ENCODE data around the gene ELL3. TPM values are rescaled to one million over a fixed set of nuclear protein-coding genes. Genes with fewer than 3 reads are reported as not detected.

The ELL3 gene
- total and polyA plus RNA-seq, 3 donors from 2014 or later: 16.9 to 66.3 (median 18.6) TPM

GRCh38 chr15:43795997-43796396 is 19.2 kb upstream of the ELL3 start:
- Histone ChIP-seq H3K9me3 (no peaks in the 10 kb centered on the region), H3K27me3 (no peaks in the 10 kb centered on the region), H3K36me3 (ENCODE audit: low read depth, missing control alignments) (no peaks in the 10 kb centered on the region), H3K27ac (no peak overlapping the region), H3K4me3 (no peak overlapping the region), H3K4me1 (peaks cover 41% of the 10 kb centered on the region)
- DNase-seq: no peak
- intact Hi-C loops (cut with DNase I; ENCODE audit: low total_unique reads): no loop called here
- TF ChIP-seq POLR2A (IDR thresholded peaks at IDR 0.05): no peak
- TF ChIP-seq, protein P1, sequence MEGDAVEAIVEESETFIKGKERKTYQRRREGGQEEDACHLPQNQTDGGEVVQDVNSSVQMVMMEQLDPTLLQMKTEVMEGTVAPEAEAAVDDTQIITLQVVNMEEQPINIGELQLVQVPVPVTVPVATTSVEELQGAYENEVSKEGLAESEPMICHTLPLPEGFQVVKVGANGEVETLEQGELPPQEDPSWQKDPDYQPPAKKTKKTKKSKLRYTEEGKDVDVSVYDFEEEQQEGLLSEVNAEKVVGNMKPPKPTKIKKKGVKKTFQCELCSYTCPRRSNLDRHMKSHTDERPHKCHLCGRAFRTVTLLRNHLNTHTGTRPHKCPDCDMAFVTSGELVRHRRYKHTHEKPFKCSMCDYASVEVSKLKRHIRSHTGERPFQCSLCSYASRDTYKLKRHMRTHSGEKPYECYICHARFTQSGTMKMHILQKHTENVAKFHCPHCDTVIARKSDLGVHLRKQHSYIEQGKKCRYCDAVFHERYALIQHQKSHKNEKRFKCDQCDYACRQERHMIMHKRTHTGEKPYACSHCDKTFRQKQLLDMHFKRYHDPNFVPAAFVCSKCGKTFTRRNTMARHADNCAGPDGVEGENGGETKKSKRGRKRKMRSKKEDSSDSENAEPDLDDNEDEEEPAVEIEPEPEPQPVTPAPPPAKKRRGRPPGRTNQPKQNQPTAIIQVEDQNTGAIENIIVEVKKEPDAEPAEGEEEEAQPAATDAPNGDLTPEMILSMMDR (IDR thresholded peaks at IDR 0.05): no peak

DNA sequence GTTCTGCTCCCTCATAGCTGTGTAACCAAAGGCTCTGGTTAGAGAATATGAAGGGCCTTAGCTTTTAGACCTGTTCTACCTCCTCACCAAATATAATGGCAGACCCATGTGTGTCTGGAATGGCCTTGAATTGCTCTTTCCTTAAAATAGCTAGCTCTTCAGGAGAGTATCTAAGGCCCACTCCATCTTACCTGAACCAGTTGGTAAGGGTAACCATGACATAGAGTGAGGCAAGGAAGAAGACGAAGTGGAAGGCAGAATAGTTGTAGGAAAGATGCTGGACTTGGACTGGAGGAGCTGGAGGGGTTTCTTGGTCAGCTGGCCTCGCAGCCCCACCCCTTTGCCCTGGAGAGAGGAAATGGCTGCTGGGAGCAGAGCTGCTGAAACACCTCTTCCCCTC is 18.4 kb upstream of the ELL3 start:
- intact Hi-C loops (cut with DNase I; ENCODE audit: low total_unique reads): no loop called here
- Histone ChIP-seq H3K4me3 (no peak overlapping the region), H3K27ac (peak overlapping the region in 1 of 2 donors; percentile 99), H3K4me1 (peaks cover 41% of the 10 kb centered on the region), H3K9me3 (no peaks in the 10 kb centered on the region), H3K27me3 (no peaks in the 10 kb centered on the region), H3K36me3 (ENCODE audit: low read depth, missing control alignments) (no peaks in the 10 kb centered on the region)
- 86 to 92% methylated on average over 2 of the region's 2 CpGs for WGBS, 2 donors
- DNase-seq: no peak
- TF ChIP-seq, protein P1 (IDR thresholded peaks at IDR 0.05): no peak
- no peak for TF ChIP-seq POLR2A (IDR thresholded peaks at IDR 0.05)

GRCh38 chr15:43794269-43795037 is 17.7 kb upstream of the ELL3 start:
- intact Hi-C loops (cut with DNase I; ENCODE audit: low total_unique reads): no loop called here
- Histone ChIP-seq H3K4me1 (peaks cover 34% of the 10 kb centered on the region), H3K4me3 (no peak overlapping the region), H3K36me3 (ENCODE audit: low read depth, missing control alignments) (no peaks in the 10 kb centered on the region), H3K27ac (peak overlapping the region in 1 of 2 donors; percentile 99), H3K9me3 (no peaks in the 10 kb centered on the region), H3K27me3 (no peaks in the 10 kb centered on the region)
- DNase-seq: no peak
- no peak for TF ChIP-seq POLR2A (IDR thresholded peaks at IDR 0.05)
- TF ChIP-seq, protein P1 (IDR thresholded peaks at IDR 0.05): no peak
- WGBS, 2 donors: 61 to 76% methylated on average over 8 to 9 of the region's 9 CpGs

DNA sequence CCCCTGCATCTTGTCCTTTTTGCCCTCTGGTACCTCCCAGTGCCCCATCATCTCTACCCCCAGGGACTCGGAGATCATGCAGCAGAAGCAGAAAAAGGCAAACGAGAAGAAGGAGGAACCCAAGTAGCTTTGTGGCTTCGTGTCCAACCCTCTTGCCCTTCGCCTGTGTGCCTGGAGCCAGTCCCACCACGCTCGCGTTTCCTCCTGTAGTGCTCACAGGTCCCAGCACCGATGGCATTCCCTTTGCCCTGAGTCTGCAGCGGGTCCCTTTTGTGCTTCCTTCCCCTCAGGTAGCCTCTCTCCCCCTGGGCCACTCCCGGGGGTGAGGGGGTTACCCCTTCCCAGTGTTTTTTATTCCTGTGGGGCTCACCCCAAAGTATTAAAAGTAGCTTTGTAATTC is 16.9 kb upstream of the ELL3 start:
- TF ChIP-seq, protein P1 (IDR thresholded peaks at IDR 0.05): no peak
- no peak for TF ChIP-seq POLR2A (IDR thresholded peaks at IDR 0.05)
- Histone ChIP-seq H3K4me3 (peak overlapping the region in 1 of 2 donors; percentile 95), H3K9me3 (no peaks in the 10 kb centered on the region), H3K27me3 (no peaks in the 10 kb centered on the region), H3K27ac (peak overlapping the region; percentile 99), H3K4me1 (peaks cover 30% of the 10 kb centered on the region), H3K36me3 (ENCODE audit: low read depth, missing control alignments) (no peaks in the 10 kb centered on the region)
- 43 to 74% methylated on average over 10 of the region's 10 CpGs for WGBS, 2 donors
- intact Hi-C loops (cut with DNase I; ENCODE audit: low total_unique reads): no loop called here
- DNase-seq: no peak
